HFFc6 (cell line): ENCODE measurements around the gene RBM11. TPM values are rescaled to one million over a fixed set of nuclear protein-coding genes. Genes with fewer than 3 reads are reported as not detected.

Source experiments
- DNase-seq: peaks from one replicate; pipeline ENCODE4 v3.0.0-alpha.2; 2018
- H3K27ac Mint-ChIP-seq: 2 replicates; pipeline ENCODE4 v1.8.0; 2020; ENCODE audit warnings: mild to moderate bottlenecking, mixed read lengths
- H3K27me3 Mint-ChIP-seq: 2 replicates; pipeline ENCODE4 v1.8.0; 2021; ENCODE audit warnings: mild to moderate bottlenecking, moderate library complexity, mixed read lengths; ENCODE audit not compliant: insufficient read depth
- H3K36me3 Mint-ChIP-seq: 2 replicates; pipeline ENCODE4 v1.8.0; 2021; ENCODE audit warnings: low read depth, mixed read lengths
- H3K4me1 Mint-ChIP-seq: 2 replicates; pipeline ENCODE4 v1.8.0; 2020; ENCODE audit warnings: low read depth, mixed read lengths
- H3K4me3 Mint-ChIP-seq: 2 replicates; pipeline ENCODE4 v1.8.0; 2020; ENCODE audit warnings: mild to moderate bottlenecking, moderate library complexity, mixed read lengths
- H3K9me3 Mint-ChIP-seq: 2 replicates; pipeline ENCODE4 v1.8.0; 2020; ENCODE audit warnings: mild to moderate bottlenecking, mixed read lengths
- CTCF ChIP-seq: fragments of 200-600 bp; sonication (generic); IDR thresholded peaks from 2 replicates; pipeline ENCODE4 v1.5.0; 2021; ENCODE audit warnings: antibody characterized with exemption, mild to moderate bottlenecking
- total RNA-seq, 6 experiments: library from RNA; stranded (reverse); fragmentation: NEBNext Ultra II Directional; extraction: Animal tissue kit (Norgen Biotek cat#: 25700); gene quantifications; 2 replicates in 1 of 6; 3 replicates in 5 of 6; pipeline ENCODE4 v1.2.3, GENCODE V29; 2021

The RBM11 gene
- total RNA-seq, 6 experiments from 2014 or later: not detected

- Mint-ChIP-seq H3K9me3 (peaks cover 21% of the 10 kb centered on the region), H3K4me3 (no peak overlapping the region), H3K27ac (no peak overlapping the region), H3K27me3 (no peaks in the 10 kb centered on the region; the same call in 1 of the 2 replicates), H3K4me1 (no peaks in the 10 kb centered on the region), H3K36me3 (peaks cover 5% of the 10 kb centered on the region; the same call in 1 of the 2 replicates)
- TF ChIP-seq CTCF: no peak
- no peak for DNase-seq
Observed at GRCh38 chr21:14229399-14229798, 13.4 kb downstream of the RBM11 start.

GRCh38 chr21:14235101-14235500, 19.1 kb downstream of the RBM11 start:
- H3K9me3 Mint-ChIP-seq: peaks cover 20% of the 10 kb centered on the region

GRCh38 chr21:14236180-14236579, 20.2 kb downstream of the RBM11 start:
- Mint-ChIP-seq H3K4me3 (no peak overlapping the region), H3K27me3 (no peaks in the 10 kb centered on the region; the same call in 1 of the 2 replicates), H3K36me3 (no peaks in the 10 kb centered on the region), H3K4me1 (no peaks in the 10 kb centered on the region), H3K9me3 (peaks cover 15% of the 10 kb centered on the region), H3K27ac (no peak overlapping the region)
- no peak for DNase-seq
- no peak for TF ChIP-seq CTCF

More at GRCh38 chr21:14235101-14235500, 19.1 kb downstream of the RBM11 start:
- TF ChIP-seq CTCF: no peak
- Mint-ChIP-seq H3K36me3 (no peaks in the 10 kb centered on the region), H3K4me3 (no peak overlapping the region), H3K27me3 (no peaks in the 10 kb centered on the region; the same call in 1 of the 2 replicates), H3K4me1 (no peaks in the 10 kb centered on the region), H3K27ac (no peak overlapping the region)
- no peak for DNase-seq

- no peak for DNase-seq
- no peak overlapping the region for H3K27ac Mint-ChIP-seq
- no peaks in the 10 kb centered on the region for H3K36me3 Mint-ChIP-seq
- no peaks in the 10 kb centered on the region for H3K4me1 Mint-ChIP-seq
- peaks cover 12% of the 10 kb centered on the region for H3K9me3 Mint-ChIP-seq
- no peak for TF ChIP-seq CTCF
- H3K27me3 Mint-ChIP-seq: no peaks in the 10 kb centered on the region; the same call in none of the 2 replicates
- no peak overlapping the region for H3K4me3 Mint-ChIP-seq
Observed at GRCh38 chr21:14239281-14239680, 23.3 kb downstream of the RBM11 start.

DNA sequence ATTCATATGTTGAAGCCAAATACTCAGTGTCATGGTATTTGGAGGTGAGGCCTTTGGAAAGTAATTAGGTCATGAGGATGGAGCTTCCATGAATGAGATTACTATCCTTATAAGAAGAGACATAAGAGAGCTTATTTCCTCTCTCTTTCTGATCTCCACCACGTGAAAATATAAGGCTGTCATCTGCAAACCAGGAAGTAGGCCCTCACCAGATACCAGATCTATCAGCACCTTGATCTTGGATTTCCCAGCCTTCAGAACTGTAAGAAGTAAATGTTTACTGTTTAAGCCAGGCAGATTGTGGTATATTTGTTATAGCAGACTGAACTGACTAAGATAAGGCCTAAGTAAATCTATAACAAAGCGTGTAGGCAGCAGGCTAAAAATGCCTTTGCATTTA, 25.3 kb downstream of the RBM11 start:
- no peaks in the 10 kb centered on the region for H3K4me1 Mint-ChIP-seq
- peaks cover 5% of the 10 kb centered on the region for H3K9me3 Mint-ChIP-seq
- no peak overlapping the region for H3K27ac Mint-ChIP-seq
- no peak for TF ChIP-seq CTCF
- H3K27me3 Mint-ChIP-seq: no peaks in the 10 kb centered on the region; the same call in 1 of the 2 replicates
- no peaks in the 10 kb centered on the region for H3K36me3 Mint-ChIP-seq
- no peak overlapping the region for H3K4me3 Mint-ChIP-seq
- DNase-seq: no peak

- Mint-ChIP-seq H3K27me3 (no peaks in the 10 kb centered on the region; the same call in 1 of the 2 replicates), H3K4me3 (no peak overlapping the region), H3K4me1 (no peaks in the 10 kb centered on the region), H3K9me3 (peaks cover 4% of the 10 kb centered on the region; the same call in 1 of the 2 replicates), H3K36me3 (no peaks in the 10 kb centered on the region), H3K27ac (no peak overlapping the region)
- no peak for DNase-seq
- no peak for TF ChIP-seq CTCF
Observed at GRCh38 chr21:14243461-14243860, 27.5 kb downstream of the RBM11 start.
